Posterior vena cava (tissue), 2 donors: ENCODE data around the gene RELT. TPM values are rescaled to one million over a fixed set of nuclear protein-coding genes. Genes with fewer than 3 reads are reported as not detected.
A peak's percentile ranks its signal among the peaks of the same experiment; 100 is the strongest.

Experiments
- DNase-seq: peaks from one replicate; pipeline ENCODE4 v3.0.0-alpha.2; 2020; ENCODE audit warnings: low spot score
- intact Hi-C, 2 donors: fragments of 100-400 bp; cut with DNase I; formaldehyde crosslinking; loops; one replicate each; pipeline versions ENCODE4 v1.14.1 to v1.14.2; 2022 to 2023
- long read RNA-seq, 2 donors: library from polyadenylated mRNA; unstranded; transcript quantifications; one replicate each; pipeline ENCODE4 v2.0.0, GENCODE V29; 2020 to 2021
- total RNA-seq, 2 donors: library from RNA; stranded (reverse); fragmentation: NEBNext Ultra II Directional; extraction: Animal tissue kit (Norgen Biotek cat#: 25700); gene quantifications; one replicate each; pipeline ENCODE4 v1.2.1, GENCODE V29; 2021
- donor health status: DM: yes; HTN: yes; CAD: no.
- donor health status: DM: yes; HTN: yes; CAD: no.

RELT gene, protein sequence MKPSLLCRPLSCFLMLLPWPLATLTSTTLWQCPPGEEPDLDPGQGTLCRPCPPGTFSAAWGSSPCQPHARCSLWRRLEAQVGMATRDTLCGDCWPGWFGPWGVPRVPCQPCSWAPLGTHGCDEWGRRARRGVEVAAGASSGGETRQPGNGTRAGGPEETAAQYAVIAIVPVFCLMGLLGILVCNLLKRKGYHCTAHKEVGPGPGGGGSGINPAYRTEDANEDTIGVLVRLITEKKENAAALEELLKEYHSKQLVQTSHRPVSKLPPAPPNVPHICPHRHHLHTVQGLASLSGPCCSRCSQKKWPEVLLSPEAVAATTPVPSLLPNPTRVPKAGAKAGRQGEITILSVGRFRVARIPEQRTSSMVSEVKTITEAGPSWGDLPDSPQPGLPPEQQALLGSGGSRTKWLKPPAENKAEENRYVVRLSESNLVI
- 10 to 100 TPM in 1 of 2 donors, 1 to 10 TPM in 1; 6.3 to 10.8 TPM for total RNA-seq
- long read RNA-seq, donor 1, partial matches to known transcripts = 3 of 3 reads
- long read RNA-seq, donor 1, other reads (novel, unspliced or antisense) = 0 of 3 reads
- long read RNA-seq, donor 2, transcript RELT-204 (5 exons, 3,244 nt) = major isoform, 11 of 23 reads
- long read RNA-seq, donor 2, transcript RELT-201 (11 exons, 3,535 nt) = minor isoform, 8 of 23 reads
- long read RNA-seq, donor 2, partial matches to known transcripts = 0 of 23 reads
- long read RNA-seq, donor 2, other reads (novel, unspliced or antisense) = 4 of 23 reads

DNA sequence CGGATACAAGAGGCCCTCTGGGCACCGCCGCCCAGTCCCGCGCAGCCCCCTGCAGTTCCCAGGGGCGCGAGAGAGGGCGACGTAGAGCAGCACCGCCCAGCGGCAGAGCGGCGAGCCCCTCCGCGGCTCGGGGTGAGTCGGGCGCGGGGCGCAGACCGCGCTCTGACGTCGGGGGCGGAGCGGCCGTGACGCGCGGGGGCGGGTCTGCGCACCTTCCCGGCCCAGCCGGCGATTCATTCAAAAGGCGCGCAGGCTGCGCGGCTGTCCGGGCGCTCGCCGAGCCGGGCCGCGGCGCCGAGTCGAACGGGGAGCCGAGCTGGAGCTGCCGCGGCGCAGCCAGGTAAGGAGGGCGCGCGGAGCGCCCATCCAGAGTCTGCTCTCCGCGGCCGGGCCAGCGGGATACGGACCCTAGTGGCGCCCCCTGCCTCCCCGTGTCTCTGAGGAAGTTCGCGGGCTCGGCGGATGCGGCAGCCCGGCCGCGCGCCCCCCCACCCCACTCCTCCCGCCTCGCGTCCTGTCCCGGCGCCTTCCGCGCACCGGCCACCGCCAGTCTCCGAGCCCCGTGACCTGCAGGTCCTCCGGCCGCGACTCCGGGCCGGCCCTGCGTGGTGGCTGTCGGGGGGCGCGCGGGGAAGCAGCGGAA, at the start of gene RELT:
RELT (plus strand) TSS at position 240 of the 643 bp plus-strand sequence. CDS start 12,738 bp downstream, outside the sequence.
- peak; percentile 97 for DNase-seq
- intact Hi-C loops = no loop called here

DNA sequence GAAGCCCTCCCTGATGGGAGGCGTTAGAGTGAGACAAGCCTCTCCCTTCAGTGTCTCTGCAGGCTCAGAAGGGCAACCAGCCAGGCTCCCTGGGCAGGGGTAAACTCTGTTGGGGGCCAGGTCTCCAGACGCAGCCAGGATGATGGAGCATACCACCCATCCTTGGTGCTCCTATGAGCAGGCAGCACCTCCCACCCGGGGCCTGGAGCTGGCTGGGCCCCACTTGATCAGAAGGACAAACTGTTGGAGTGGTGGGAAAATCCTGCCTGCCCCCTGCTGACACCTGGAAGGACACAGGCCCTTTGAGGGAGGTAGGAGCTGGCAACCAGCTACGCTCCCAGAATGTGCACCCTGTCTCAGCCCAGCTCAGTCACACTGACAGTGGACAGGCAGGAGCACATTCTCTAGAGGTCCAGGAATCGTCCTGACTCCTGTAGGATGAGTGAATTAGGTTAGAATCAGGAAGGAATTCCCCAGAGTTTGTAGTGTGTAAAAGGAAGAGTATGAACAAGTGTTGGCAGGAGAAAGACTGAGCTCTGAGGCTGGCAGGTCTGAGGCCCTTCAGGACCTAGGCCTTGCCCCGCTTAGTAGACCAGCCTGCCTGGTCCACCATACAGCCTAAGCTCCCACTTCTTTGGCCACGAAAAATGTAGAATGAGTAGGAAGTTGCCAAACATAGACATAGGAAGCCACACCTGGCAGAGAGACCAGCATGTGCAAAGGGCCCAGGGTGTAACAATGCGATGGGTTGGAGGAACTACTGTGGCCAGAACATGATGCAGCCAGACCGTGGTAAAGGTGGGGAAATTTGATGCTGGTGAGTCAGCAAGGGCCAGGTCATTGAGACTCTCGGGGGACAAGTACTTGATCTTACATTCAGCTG, 49.0 kb upstream of the RELT start:
- DNase-seq = no peak
- intact Hi-C loops = no loop called here

DNA sequence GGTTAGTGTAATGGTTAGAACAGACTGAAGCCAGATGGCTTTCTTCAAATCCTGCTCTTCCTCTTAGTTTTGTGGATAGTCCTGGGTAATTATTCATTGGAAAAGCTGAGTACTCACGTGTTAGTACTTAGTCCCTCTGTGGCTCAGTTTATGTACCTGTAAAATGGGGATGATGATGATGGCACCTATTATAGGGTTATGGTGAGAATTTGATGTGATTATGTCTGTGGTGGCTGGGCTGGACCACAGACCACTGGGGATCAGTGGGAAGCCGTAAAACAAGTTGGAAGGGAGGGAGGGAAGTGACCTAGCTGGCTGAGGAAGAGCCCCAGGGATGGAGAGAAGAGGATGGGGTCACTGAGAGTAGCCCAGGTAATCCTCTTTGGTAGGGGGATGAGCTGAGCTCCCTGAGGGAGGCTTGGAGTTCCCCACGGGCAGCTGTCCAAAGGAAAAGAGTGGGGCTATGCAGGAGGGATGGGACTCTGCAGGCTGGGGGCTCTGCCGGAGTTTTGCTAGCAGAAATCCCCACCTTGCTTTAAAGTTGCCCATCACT, 48.3 kb upstream of the RELT start:
- intact Hi-C loops = no loop called here
- DNase-seq = no peak

DNA sequence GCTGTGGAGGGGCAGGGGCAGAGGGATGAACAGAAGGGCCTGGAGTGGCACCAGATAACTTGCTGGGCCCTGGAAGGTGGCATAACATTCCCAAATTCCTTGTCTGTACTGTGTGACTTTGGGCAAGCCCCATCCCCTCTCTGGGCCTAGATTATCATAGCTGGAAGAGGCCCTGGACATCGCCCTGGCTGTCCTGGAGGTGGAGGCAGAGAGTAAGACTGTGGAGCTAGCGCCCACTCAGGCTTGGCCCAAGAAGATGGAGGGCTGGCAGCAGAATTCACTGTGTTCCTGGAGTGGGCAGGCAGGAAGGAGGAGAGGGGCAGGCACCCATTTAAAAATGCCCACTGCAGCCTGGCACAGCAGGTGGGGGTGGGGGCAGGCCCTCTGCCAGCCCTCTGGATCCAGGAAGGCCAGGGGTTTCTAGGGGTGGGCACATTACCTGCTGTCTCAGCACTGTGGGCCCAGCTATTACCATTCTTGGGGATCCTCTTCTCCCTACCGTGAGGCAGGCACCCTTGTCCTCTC, 45.6 kb upstream of the RELT start:
- no peak for DNase-seq
- intact Hi-C loops = loop anchor here in 1 of 2 donors (1.0 kb wide), 1 partner anchor 67 kb away; no protein-coding TSS in a partner anchor

DNA sequence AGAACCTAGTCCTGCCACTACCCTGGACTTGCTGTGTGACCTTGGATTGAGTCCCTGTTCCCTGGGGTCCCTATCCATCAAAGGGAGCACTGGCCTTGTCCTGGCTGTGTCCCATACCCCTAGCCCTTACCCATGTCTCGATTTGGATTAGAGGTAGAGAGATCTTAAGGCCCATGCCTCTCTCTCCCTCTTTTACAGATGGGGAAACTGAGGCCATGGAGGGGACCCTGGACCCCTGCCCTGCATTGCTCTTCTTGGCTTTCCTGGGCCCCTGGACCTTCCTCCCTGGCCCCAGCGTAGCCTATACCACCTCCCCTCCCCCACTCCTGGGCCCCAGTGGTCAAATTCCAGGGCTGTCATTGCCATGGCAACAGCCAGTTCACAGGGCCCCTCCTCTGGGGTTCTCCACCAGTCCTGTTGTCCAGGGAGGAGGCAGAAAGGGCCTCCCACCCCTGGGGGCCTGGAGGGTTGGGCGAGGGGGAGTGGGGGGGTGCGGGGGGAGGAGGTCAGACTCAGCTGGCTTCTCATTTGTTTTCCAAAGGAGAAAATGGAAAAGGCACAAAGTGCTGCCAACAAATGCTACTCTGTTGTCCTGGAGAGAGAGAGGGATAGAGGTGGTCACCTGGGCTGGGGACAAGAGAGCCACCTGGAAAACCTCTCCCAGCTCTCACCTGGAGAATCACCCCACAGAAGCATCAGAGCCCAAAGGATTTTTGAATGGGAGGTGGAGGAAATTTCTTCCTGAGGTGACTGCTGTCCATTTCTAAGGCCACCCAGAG, 44.9 kb upstream of the RELT start:
- DNase-seq = no peak
- intact Hi-C loops = no loop called here

DNA sequence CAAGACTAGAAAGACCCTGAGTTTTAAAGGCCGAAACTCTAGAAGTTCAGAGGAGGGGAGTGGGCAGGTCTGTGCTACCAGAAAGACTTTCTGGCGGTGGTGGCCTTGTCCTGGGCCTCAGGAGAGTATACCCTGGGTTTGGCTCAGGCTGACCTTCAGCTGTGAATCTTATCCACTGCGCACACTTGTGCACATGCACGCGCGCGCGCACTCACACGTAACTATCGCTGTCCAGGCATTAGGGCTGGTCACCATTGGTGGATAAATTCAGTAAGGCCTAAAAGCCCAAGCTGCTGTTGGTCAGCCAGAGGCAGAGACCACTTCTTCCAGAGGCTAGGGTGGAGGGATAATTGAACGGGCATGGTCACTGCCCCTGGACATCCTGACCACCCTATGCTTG, 43.0 kb upstream of the RELT start:
- DNase-seq = no peak
- intact Hi-C loops = no loop called here

DNA sequence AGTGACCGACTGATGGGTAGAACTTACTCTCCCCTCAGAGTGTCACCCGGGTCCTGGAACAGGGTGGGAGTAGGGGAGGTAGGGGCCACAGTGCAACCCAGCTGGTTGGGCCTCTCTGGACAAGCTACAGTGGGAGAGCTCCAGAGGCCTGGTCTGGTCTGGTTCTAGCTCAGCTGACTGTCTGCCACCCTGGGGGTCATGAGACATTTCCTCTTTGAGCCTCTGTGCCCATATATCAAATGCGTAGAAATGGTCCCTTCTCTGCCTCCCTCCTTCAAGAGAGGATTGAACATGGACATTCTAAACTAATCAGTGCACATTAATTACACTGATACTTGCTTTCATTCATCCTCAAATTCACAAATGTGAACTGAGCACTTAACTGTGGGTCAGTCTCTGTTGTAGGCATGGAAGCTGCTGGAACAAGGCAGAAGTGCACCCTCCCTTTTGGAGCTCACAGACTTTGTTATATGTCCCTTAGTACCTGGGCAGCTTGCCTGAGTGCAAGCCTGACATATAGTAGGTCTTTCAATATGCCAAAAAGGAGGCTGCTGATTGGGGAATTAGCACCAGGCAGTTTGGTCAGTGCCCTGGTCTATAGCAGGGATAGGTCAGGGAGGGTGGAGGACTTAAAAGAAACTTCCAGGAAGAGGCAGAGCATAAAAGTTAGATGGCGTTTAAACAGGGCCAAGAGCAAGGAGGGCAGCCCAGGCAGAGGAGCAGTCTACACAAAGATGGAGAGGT, 42.4 kb upstream of the RELT start:
- intact Hi-C loops = loop anchor here (2.0 kb wide), 1 partner anchor 25 kb away; the partner anchor contains the start of gene ARHGEF17 (in 2 of the 2)

DNA sequence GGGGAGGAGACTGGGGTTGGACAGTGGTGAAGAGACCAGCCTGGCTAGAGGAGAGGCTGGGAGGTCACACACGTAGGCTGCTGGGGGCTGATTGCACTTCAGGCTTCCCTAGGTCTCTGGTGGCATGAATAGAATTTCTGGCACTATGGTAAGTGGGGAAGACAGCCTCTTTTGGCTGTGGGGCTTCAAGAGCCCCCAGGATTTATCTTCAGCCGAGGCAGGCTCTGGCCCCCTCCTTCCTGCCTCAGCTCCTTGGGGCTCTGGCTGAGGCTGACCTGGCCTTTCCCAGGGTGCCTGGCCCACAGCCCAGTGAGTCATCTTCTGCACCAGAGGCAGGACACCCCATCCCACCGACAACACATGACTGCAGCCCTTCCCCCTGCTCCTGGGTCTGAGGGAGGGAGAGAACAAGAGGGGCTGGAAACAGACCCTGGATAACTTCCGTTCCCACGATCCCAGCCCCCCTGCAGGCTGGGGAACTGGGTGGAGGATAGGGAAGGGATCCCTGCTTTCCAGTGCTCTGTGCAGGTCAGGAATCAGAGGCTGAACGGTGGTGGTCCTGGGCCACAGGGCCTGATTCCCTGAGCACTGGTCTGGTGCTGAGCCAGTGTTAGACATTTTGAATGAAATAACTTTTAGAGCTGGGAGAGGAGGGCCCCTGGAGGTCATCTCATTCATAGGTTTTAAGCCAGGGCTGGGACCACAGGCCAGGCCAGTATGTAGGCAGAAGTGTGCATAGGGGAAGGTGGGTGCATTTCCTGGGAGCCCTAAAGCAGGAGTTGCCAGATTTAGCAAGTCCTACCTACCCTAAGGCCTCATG, 41.6 kb upstream of the RELT start:
- DNase-seq = peak; percentile 95
- intact Hi-C loops = loop anchor here (2.0 to 5.0 kb wide), 2 partner anchors 26 to 37 kb away; partner anchors contain the start of gene ARHGEF17 (in 2 of the 2)

More for the DNA sequence above, 42.4 kb upstream of the RELT start:
- no peak for DNase-seq

DNA sequence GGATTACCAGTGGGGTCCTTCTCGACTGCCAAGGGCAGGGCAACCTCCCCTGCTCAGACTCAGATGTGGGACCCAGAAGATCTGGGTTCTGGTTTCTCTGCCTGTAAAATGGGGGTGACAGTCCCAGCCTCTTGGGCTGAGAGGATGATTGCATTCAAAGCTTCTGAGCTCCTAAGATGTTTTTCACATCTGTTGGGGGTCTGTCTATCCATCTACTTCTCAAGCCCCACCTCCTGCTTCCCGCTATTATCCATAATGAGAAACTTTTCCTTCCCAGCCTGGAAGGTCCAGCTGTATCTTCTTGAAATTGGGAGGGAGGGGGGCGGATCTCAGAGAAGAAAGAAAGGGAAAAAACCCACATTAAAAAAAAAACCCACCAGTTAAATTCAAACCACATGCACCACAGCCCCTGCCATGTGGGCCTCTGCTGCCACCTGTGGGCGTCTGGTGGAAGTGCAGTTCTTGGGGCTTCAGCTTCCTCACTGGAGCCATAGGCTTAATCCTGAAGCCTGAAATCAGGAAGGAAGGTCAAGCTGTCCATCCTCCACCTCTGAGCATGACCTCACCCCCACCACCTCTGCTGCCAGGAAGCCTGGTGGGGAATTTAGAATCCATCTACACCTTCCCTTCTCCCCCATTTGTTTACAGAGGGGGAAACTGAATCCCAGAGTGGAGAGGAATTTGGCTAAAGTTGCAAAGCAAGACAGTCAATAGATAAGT, 40.8 kb upstream of the RELT start:
- peak; percentile 94 for DNase-seq
- intact Hi-C loops = loop anchor here (2.0 to 5.0 kb wide), 2 partner anchors 27 to 38 kb away; partner anchors contain the start of gene ARHGEF17 (in 2 of the 2)

DNA sequence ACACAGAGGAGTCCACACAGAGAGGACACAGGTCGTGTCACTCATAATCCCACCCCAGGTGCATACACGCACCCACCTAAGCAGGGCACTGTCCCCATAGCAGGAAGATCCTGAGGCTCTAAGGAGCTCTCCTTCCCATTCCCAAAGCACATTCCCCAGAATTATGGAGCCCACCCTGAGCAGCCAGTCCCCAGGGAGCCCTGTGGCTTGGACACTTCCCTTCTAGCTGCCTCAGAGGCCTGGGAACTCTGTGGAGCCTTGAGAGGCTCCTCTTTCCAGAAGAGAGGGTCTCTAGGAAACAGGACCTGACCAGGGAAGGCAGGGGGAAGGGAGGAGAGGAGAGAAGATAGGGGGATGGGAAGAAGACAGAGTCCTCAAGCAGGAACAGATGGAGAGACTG, 38.4 kb upstream of the RELT start:
- no peak for DNase-seq
- intact Hi-C loops = loop anchor here in 1 of 2 donors (5.0 kb wide), 1 partner anchor 41 kb away; no protein-coding TSS in a partner anchor

DNA sequence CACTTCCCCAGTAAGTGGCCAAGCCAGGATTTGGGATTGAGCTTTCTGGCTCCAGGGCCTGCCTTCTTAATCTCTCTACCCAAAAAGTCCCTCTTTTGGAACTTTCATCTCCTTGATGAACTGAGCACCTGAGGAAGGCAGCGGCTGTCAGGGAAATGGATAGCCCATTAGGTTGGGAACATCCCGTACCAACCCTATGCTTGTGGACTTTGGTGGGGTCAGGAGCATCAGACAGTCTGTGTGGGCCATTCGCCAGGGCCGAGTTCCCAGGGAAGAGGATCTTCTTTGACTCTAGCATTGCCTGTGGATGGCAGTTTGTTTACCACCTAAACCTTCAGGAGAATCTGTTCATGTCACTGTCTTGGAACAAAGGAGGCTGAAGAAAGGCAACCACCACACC, 37.9 kb upstream of the RELT start:
- intact Hi-C loops = loop anchor here in 1 of 2 donors (5.0 kb wide), 1 partner anchor 41 kb away; no protein-coding TSS in a partner anchor
- no peak for DNase-seq

DNA sequence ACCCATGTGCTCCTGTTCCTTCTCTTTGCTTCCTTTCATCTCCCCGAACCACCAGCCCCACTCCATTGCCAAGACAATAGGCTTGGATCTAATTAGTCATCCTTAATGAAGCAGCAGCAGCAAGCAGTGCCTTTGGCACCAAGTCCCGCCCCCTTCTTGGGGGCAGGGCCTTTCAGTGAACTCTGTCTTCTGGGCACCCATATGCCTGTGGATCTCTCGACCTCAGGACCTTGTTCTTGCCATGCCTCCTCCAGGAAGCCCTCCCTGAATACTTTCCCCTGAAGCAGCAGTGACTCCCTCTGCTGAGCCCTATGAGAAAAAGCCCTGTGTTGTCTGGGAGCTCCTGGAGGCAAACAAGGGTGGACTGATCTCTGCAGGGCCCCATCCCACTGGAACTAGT, 36.0 kb upstream of the RELT start:
- no peak for DNase-seq
- intact Hi-C loops = no loop called here

DNA sequence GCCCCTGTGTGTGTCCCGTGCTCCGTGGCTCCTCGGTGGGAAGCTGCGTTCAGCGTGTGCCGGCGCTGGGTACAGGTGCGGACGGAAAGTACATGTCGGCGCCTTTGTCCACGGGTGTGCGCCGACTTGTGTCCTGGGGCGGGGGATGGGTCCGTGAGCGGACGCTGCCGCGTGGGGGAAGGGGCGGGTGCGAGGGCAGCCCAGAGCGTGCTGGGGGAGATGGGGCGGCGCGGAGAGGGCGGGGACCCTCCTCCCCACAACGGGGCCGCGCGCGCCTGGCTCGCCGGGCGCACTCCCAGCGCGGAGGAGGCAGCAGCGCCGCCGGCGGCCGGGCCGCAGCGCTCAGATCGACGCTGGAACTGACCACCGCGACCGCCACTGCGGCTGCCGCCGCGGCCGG, 33.6 kb upstream of the RELT start:
- no peak for DNase-seq
- intact Hi-C loops = no loop called here

DNA sequence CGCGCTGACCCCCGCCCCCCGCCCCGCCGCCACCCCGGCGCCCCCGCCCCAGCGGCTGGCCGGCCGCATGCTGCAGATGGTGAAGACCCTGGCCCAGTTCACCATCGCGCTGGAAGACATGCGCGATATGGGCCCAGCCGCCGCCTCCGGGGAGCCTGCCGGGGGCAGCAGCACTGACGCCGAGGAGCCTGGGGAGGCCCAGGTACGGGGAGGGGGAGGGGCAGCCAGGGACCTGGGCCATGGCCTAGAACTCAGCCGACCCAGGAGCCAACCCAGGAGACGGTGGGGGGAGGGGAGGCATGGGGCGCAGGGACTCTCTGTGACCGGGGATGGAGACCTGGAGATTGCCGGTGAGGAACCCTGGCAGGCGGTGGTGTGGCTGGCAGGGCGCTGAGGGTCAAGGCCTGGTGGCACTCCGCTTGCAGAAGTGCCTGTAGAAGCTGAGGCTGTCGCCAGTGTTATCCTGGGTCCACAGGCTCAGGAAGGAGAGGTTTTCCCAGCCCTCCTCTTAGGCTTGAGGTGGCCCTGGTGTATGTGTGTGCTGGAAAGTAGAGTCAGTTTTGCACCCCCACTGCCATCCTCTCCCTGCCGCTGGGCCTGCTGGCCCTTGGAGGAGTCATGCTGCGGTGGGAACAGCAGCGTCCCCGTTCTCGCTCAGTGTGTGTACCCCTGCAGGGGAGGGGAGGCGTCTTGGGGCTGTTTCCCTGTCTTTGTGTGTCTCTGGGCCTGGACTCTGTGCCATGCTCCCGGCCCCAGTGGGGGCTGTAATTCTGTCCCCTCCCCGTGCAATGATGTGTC, 32.9 kb upstream of the RELT start:
- intact Hi-C loops = no loop called here
- no peak for DNase-seq
